ENCODE measurements around the gene MIGA2.

Gene MIGA2

GRCh38 chr9:129036241-129036922, at the start of gene MIGA2:
Gene MIGA2, plus strand, starts transcription at chr9:129036626. Its CDS starts 3,969 bp downstream, at chr9:129040595.
- peak within 1 kb of the TSS; percentile 77 for H3K27ac ChIP-seq
- TF ChIP-seq ZFX (IDR thresholded peaks at IDR 0.05; ENCODE audit: borderline replicate concordance): no peak

GRCh38 chr9:128986671-128987070, 49.8 kb upstream of the MIGA2 start:
- no peak overlapping the region for H3K27ac ChIP-seq
- TF ChIP-seq ZFX (IDR thresholded peaks at IDR 0.05; ENCODE audit: borderline replicate concordance): no peak
- no peak for TF ChIP-seq CTCF (IDR thresholded peaks at IDR 0.05)

- H3K27ac ChIP-seq: no peak overlapping the region
- TF ChIP-seq CTCF (IDR thresholded peaks at IDR 0.05) (no peak), ZFX (IDR thresholded peaks at IDR 0.05; ENCODE audit: borderline replicate concordance) (no peak)
Measured at GRCh38 chr9:128987805-128988204, 48.6 kb upstream of the MIGA2 start.

GRCh38 chr9:128992995-128993394, 43.4 kb upstream of the MIGA2 start:
- TF ChIP-seq CTCF (IDR thresholded peaks at IDR 0.05): no peak
- no peak for TF ChIP-seq ZFX (IDR thresholded peaks at IDR 0.05; ENCODE audit: borderline replicate concordance)

GRCh38 chr9:128995791-128996190, 40.6 kb upstream of the MIGA2 start:
- H3K27ac ChIP-seq: no peak overlapping the region
- TF ChIP-seq CTCF (IDR thresholded peaks at IDR 0.05) (no peak), ZFX (IDR thresholded peaks at IDR 0.05; ENCODE audit: borderline replicate concordance) (no peak)

More at GRCh38 chr9:128992995-128993394, 43.4 kb upstream of the MIGA2 start:
- no peak overlapping the region for H3K27ac ChIP-seq

GRCh38 chr9:128998462-128998861, 38.0 kb upstream of the MIGA2 start:
- H3K27ac ChIP-seq: no peak overlapping the region
- no peak for TF ChIP-seq CTCF (IDR thresholded peaks at IDR 0.05)
- no peak for TF ChIP-seq ZFX (IDR thresholded peaks at IDR 0.05; ENCODE audit: borderline replicate concordance)

- no peak for TF ChIP-seq ZFX (IDR thresholded peaks at IDR 0.05; ENCODE audit: borderline replicate concordance)
- TF ChIP-seq CTCF (IDR thresholded peaks at IDR 0.05): no peak
- no peak overlapping the region for H3K27ac ChIP-seq
Measured at GRCh38 chr9:128999581-129000206, 36.7 kb upstream of the MIGA2 start.

Data from 22Rv1 (cell line).